CD4-positive, alpha-beta T cell treated with Interleukin-21 for 1 hour (primary cell): ENCODE results near the gene PRR9.
A peak's percentile ranks its signal among the peaks of the same experiment; 100 is the strongest.

Source experiments
- DNase-seq: peaks from one replicate; pipeline ENCODE4 v3.0.0-alpha.2; 2020

Gene PRR9

GRCh38 chr1:153231363-153231762 lies 14.0 kb downstream of the PRR9 start:
- no peak for DNase-seq

GRCh38 chr1:153231785-153232184 lies 14.4 kb downstream of the PRR9 start:
- no peak for DNase-seq

- no peak for DNase-seq
Measured at GRCh38 chr1:153232553-153232952, 15.2 kb downstream of the PRR9 start.

GRCh38 chr1:153233448-153233847 lies 16.1 kb downstream of the PRR9 start:
- DNase-seq, result no peak

- DNase-seq, result no peak
Measured at GRCh38 chr1:153238527-153238926, 21.1 kb downstream of the PRR9 start.

GRCh38 chr1:153242160-153242559 lies 24.8 kb downstream of the PRR9 start:
- no peak for DNase-seq

GRCh38 chr1:153245466-153245865 lies 28.1 kb downstream of the PRR9 start:
- DNase-seq, result no peak

GRCh38 chr1:153246018-153246417 lies 28.6 kb downstream of the PRR9 start:
- DNase-seq, result no peak

- no peak for DNase-seq
Measured at GRCh38 chr1:153246825-153247224, 29.4 kb downstream of the PRR9 start.

- DNase-seq, result no peak
Measured at GRCh38 chr1:153248176-153248879, 30.9 kb downstream of the PRR9 start.

GRCh38 chr1:153250166-153250565 lies 32.8 kb downstream of the PRR9 start:
- DNase-seq, result no peak

GRCh38 chr1:153251087-153251486 lies 33.7 kb downstream of the PRR9 start:
- no peak for DNase-seq

GRCh38 chr1:153251562-153251961 lies 34.2 kb downstream of the PRR9 start:
- DNase-seq, result no peak

- no peak for DNase-seq
Measured at GRCh38 chr1:153251988-153252387, 34.6 kb downstream of the PRR9 start.

GRCh38 chr1:153253076-153253475 lies 35.7 kb downstream of the PRR9 start:
- no peak for DNase-seq

- DNase-seq, result no peak
Measured at GRCh38 chr1:153253693-153254092, 36.3 kb downstream of the PRR9 start.

GRCh38 chr1:153259387-153259786 lies 42.0 kb downstream of the PRR9 start, which contains the start of gene LORICRIN:
Gene LORICRIN, plus strand, starts transcription at chr1:153259687. Its CDS starts 1,263 bp downstream, at chr1:153260950.
- DNase-seq, result no peak

- DNase-seq, result peak; percentile 22
Measured at GRCh38 chr1:153260585-153261280, 43.3 kb downstream of the PRR9 start.

- DNase-seq, result peak; percentile 16
Measured at GRCh38 chr1:153261281-153262069, 44.1 kb downstream of the PRR9 start.

- DNase-seq, result no peak
Measured at GRCh38 chr1:153262070-153262366, 44.6 kb downstream of the PRR9 start.

- no peak for DNase-seq
Measured at GRCh38 chr1:153262462-153263157, 45.2 kb downstream of the PRR9 start.

GRCh38 chr1:153265457-153265856 lies 48.1 kb downstream of the PRR9 start:
- DNase-seq, result no peak
